Right renal cortex interstitium (tissue), 3 donors: ENCODE measurements around the gene MYO3B. TPM values are rescaled to one million over a fixed set of nuclear protein-coding genes. Genes with fewer than 3 reads are reported as not detected.

ENCODE experiments used
- DNase-seq, 3 donors: peaks; one replicate each; pipeline ENCODE4 v3.0.0-alpha.2; 2013; ENCODE audit warnings: low read depth in 3 of 3, low spot score in 2 of 3
- polyA plus RNA-seq, 3 donors: library from polyadenylated mRNA; unstranded; fragments of 120-200 nt; gene quantifications; one replicate each; pipeline ENCODE4 v1.2.1, GENCODE V29; 2013; ENCODE audit not compliant: insufficient read length in 3 of 3

The MYO3B gene
- polyA plus RNA-seq = 1 to 10 TPM; 7.6 to 9.8 (median 9.0) TPM

GRCh38 chr2:170177950-170178781 lies at the start of gene MYO3B:
TSS of gene MYO3B (plus strand) at chr2:170178147. CDS start at chr2:170178288, 141 bp downstream.
- DNase-seq = no peak

GRCh38 chr2:170139276-170139967 lies 38.5 kb upstream of the MYO3B start:
- DNase-seq = no peak

GRCh38 chr2:170140561-170140960 lies 37.4 kb upstream of the MYO3B start:
- no peak for DNase-seq

GRCh38 chr2:170141865-170142264 lies 36.1 kb upstream of the MYO3B start:
- no peak for DNase-seq

GRCh38 chr2:170142502-170142901 lies 35.4 kb upstream of the MYO3B start:
- DNase-seq = no peak

- no peak for DNase-seq
Measured at GRCh38 chr2:170143045-170143717, 34.8 kb upstream of the MYO3B start.

GRCh38 chr2:170144761-170145160 lies 33.2 kb upstream of the MYO3B start:
- no peak for DNase-seq

- no peak for DNase-seq
Measured at GRCh38 chr2:170145191-170145590, 32.8 kb upstream of the MYO3B start.

GRCh38 chr2:170145675-170146432 lies 32.1 kb upstream of the MYO3B start:
- DNase-seq = no peak

- DNase-seq = no peak
Measured at GRCh38 chr2:170146784-170147183, 31.2 kb upstream of the MYO3B start.

- no peak for DNase-seq
Measured at GRCh38 chr2:170147576-170147975, 30.4 kb upstream of the MYO3B start.

- no peak for DNase-seq
Measured at GRCh38 chr2:170148161-170148560, 29.8 kb upstream of the MYO3B start.

GRCh38 chr2:170152421-170152820 lies 25.5 kb upstream of the MYO3B start:
- no peak for DNase-seq

- DNase-seq = no peak
Measured at GRCh38 chr2:170155022-170155722, 22.8 kb upstream of the MYO3B start.

GRCh38 chr2:170155723-170156253 lies 22.2 kb upstream of the MYO3B start:
- DNase-seq = no peak

- no peak for DNase-seq
Measured at GRCh38 chr2:170156592-170156991, 21.4 kb upstream of the MYO3B start.

- DNase-seq = no peak
Measured at GRCh38 chr2:170157025-170157684, 20.8 kb upstream of the MYO3B start.

GRCh38 chr2:170159060-170159459 lies 18.9 kb upstream of the MYO3B start:
- no peak for DNase-seq
